Midbrain (tissue), 1 donor: ENCODE measurements around the gene RNF43.
"Not testable (repeated sequence)": the region's sequence is repeated elsewhere in the genome, so short reads cannot be mapped to it uniquely, and the experiment has no call there.

Source experiments
- DNase-seq: peaks from one replicate; lab custom pipeline; 2025; lab: John Stamatoyannopoulos, UW

The RNF43 gene

DNA sequence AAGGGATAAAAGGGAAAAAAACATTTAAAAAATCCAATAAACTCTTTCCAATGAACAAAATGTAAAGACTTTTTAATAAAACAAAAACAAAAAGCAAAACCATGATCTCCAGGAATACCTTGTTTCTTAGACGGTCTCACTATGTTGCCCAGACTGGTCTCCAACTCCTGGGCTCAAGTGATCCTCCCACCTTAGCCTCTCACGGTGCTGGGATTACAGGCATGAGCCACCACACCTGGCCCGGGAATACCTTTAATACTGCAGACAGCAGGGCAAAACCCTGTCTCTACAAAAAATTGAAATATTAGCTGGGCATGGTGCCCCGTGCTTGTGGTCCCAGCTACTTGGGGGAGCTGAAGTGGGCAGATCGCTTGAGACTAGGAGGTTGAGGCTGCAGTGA is 7.9 kb downstream of the RNF43 start:
- DNase-seq = no peak

DNA sequence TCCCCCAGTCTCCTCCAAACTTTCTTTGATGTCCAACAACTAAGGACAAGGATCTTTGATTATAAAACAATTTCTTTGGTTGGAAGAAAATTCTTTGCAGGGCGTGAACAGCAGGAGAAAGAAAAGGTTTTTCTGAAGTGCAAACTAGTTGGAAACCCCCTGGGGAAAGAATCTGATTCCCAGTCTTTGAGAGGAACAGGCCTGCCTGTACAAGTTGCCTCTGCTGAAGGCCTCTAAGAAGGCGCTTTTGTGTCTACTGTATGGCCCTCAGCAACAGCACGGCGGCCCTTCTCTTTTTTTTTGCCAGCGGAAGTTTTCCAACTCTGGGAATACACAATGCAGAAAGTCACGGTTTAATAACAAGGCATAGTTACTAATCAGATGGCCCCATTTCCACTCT is 14.0 kb downstream of the RNF43 start:
- no peak for DNase-seq

- no peak for DNase-seq
Measured at GRCh38 chr17:58402679-58403078, 14.7 kb downstream of the RNF43 start.

- no peak for DNase-seq
Measured at GRCh38 chr17:58402047-58402446, 15.3 kb downstream of the RNF43 start.

GRCh38 chr17:58401287-58401686 is 16.0 kb downstream of the RNF43 start:
- no peak for DNase-seq

GRCh38 chr17:58400826-58401225 is 16.5 kb downstream of the RNF43 start:
- no peak for DNase-seq

DNA sequence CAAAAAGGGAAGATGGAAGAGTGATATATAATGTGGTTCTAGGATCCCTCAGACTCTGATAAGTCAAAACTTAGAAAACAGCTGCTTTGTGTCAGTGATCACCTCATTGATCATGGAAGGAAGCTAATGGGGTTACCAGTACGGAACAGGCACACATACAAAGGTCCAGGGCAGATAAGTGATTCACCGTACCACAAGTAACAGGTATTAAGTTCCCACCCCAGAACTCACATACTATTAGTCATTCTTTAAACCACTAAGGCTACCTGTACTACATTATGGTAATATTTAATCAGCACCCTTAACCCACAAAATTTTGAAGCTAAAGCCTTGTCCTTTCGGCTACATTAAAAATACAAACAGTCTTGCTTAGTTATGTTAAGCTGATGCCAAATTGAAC is 17.4 kb downstream of the RNF43 start:
- DNase-seq = no peak

DNA sequence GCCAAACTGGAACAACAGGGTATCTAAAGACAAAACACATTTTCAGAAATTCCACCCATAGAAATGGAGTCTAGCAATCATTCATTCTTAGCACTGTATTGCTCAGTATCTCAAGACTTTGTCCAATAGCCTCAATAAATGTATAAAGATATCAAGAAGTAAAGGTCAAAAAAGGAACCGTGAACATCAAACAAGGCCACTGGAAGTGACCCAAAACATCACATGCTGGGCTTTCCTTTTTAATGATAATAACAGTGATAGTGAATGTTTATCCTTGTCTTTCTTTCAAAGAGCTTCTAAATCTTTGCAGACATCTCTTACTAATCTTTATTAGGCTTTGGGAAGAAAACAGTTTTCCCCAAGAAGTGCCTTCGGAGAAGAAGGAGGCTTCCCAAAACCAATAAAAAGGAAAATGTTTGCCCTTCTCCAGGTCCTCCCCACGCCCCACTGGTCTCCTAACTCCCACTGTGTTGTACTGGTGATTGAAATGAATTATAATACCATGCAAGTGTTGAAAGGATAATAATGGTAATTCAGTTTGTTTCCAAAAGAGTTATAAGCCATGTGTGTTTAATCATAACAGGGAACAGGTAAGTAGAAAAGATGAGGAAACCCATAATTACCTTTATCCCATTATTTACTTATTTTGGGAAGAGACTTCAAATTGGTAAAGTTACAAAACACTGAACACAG is 18.6 kb downstream of the RNF43 start:
- no peak for DNase-seq

GRCh38 chr17:58397421-58397820 is 19.9 kb downstream of the RNF43 start:
- DNase-seq = not testable (repeated sequence)

GRCh38 chr17:58396173-58396572 is 21.2 kb downstream of the RNF43 start:
- DNase-seq = no peak

GRCh38 chr17:58394534-58395223 is 22.7 kb downstream of the RNF43 start:
- DNase-seq = no peak

- no peak for DNase-seq
Measured at GRCh38 chr17:58391302-58391984, 25.9 kb downstream of the RNF43 start.

DNA sequence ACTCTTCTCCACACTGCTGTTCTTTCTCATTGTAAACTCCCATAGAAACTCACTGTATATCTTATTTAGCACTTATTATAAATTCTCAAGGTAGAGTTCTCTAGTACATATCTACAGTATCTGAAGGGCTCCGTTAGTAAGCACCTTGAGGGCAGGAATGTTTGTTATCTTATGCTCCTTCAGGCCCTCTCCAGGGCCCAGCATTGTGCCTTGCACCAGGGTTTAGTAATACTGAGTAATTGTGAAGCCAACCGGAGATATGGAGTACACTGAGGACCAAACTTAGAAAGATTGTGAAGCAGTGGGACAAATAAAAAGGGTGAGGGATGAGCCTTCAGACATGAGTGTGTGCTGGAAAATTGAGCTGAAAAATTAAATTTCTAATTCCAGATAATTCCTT is 26.4 kb downstream of the RNF43 start:
- DNase-seq = no peak

GRCh38 chr17:58388302-58389190 is 28.8 kb downstream of the RNF43 start:
- DNase-seq = no peak

GRCh38 chr17:58387834-58388233 is 29.5 kb downstream of the RNF43 start:
- no peak for DNase-seq

GRCh38 chr17:58386708-58387107 is 30.6 kb downstream of the RNF43 start:
- no peak for DNase-seq

DNA sequence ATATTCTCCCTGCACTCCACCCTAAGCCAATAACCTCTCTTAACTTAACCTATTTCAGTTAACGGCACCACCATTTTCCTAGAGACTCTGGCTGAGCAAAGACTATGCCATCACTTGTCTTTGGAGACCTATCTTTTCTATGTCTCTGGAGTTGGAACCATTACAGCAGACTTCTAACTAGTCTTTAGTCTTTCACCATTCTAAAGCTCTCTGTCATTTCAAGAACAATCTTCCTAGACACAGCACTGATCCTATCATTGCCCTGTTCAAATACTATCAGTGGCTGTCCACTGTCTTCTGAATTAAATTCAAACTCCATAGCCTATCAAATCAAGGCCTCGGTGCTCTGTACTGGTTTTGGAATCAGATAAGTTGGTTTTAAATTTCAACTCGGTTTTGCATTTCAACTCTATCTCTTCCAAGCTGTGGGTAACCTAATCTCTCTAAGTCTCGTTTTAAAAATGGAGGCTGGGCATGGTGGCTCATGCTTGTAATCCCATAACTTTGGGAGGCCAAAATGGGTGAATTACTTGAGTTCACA is 31.9 kb downstream of the RNF43 start:
- DNase-seq = no peak

GRCh38 chr17:58384897-58385296 is 32.4 kb downstream of the RNF43 start:
- DNase-seq = no peak

DNA sequence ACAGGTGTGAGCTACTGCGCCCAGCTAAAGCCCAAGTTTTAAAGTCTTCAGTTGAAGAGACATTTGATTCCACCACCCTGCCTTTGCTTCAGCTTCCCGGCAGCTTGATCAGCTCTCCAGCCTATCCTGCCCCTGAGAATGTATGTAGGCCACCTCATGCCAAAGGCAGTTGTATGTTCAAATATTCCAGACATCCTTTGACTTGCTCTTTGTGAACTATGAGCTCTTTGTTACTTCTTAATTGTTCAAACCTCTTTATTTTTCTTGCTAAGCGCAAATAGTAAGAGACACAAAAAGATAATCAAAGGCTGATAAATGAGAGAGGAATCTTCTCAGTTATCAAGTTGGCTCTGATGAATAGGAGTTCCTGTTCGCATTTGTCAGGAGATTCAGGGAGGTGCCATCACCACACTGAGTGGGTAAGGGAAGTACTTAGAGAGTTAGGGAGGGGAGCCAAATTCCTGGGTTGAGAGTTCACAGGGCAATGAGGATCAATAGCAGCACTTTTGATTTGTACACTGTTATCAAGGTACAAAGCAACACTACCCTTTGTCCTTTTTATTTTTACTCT is 33.4 kb downstream of the RNF43 start:
- DNase-seq = no peak

GRCh38 chr17:58382872-58383242 is 34.5 kb downstream of the RNF43 start:
- no peak for DNase-seq

- no peak for DNase-seq
Measured at GRCh38 chr17:58382108-58382871, 35.0 kb downstream of the RNF43 start.
